ENCODE results near the gene FILIP1. TPM values are rescaled to one million over a fixed set of nuclear protein-coding genes. Genes with fewer than 3 reads are reported as not detected.

Gene FILIP1
- total RNA-seq, 4 donors from 2014 or later, result 2.2 to 9.3 (median 5.1) TPM

- H3K27ac ChIP-seq, result no peak overlapping the region
- no peaks in the 10 kb centered on the region for H3K36me3 ChIP-seq
- no peak for TF ChIP-seq POLR2A (IDR thresholded peaks at IDR 0.05)
- no peak for TF ChIP-seq CTCF (IDR thresholded peaks at IDR 0.05)
- no peak for DNase-seq
- no peaks in the 10 kb centered on the region for H3K27me3 ChIP-seq
- no peak overlapping the region for H3K4me3 ChIP-seq (replicated peaks in 1 of 3)
- intact Hi-C loops (cut with DNase I), result no loop called here
- no peaks in the 10 kb centered on the region for H3K9me3 ChIP-seq
- WGBS, 2 donors, result 86 to 88% methylated on average over 4 of the region's 4 CpGs
- no peaks in the 10 kb centered on the region for H3K4me1 ChIP-seq
These were observed 68.7 kb downstream of the FILIP1 start for GRCh38 chr6:75424618-75425548.

- 91 to 96% methylated on average over 8 of the region's 8 CpGs for WGBS, 2 donors
- H3K36me3 ChIP-seq, result no peaks in the 10 kb centered on the region
- no peak for DNase-seq
- H3K4me1 ChIP-seq, result peaks cover 0 to under 1% of the 10 kb centered on the region in 2 donors
- intact Hi-C loops (cut with DNase I), result no loop called here
- H3K27ac ChIP-seq, result no peak overlapping the region
- no peak for TF ChIP-seq CTCF (IDR thresholded peaks at IDR 0.05)
- TF ChIP-seq POLR2A (IDR thresholded peaks at IDR 0.05), result no peak
- no peaks in the 10 kb centered on the region for H3K27me3 ChIP-seq
- no peak overlapping the region for H3K4me3 ChIP-seq (replicated peaks in 1 of 3)
- no peaks in the 10 kb centered on the region for H3K9me3 ChIP-seq
These were observed 70.2 kb downstream of the FILIP1 start for GRCh38 chr6:75423386-75423785.

- TF ChIP-seq CTCF (IDR thresholded peaks at IDR 0.05) (no peak), POLR2A (IDR thresholded peaks at IDR 0.05) (no peak)
- DNase-seq, result no peak
- peaks cover 0 to 6% of the 10 kb centered on the region in 2 donors for H3K4me1 ChIP-seq
- H3K27me3 ChIP-seq, result no peaks in the 10 kb centered on the region
- intact Hi-C loops (cut with DNase I), result no loop called here
- H3K27ac ChIP-seq, result no peak overlapping the region
- no peaks in the 10 kb centered on the region for H3K9me3 ChIP-seq
- WGBS, 2 donors, result 79 to 82% methylated on average over 1 of the region's 1 CpG
- no peak overlapping the region for H3K4me3 ChIP-seq (replicated peaks in 1 of 3)
- H3K36me3 ChIP-seq, result no peaks in the 10 kb centered on the region
These were observed 71.5 kb downstream of the FILIP1 start for GRCh38 chr6:75422024-75422639.

- WGBS, 2 donors, result 91 to 92% methylated on average over 11 of the region's 11 CpGs
- no peaks in the 10 kb centered on the region for H3K9me3 ChIP-seq
- intact Hi-C loops (cut with DNase I), result no loop called here
- no peak for DNase-seq
- peaks cover 0 to 6% of the 10 kb centered on the region in 2 donors for H3K4me1 ChIP-seq
- no peaks in the 10 kb centered on the region for H3K27me3 ChIP-seq
- TF ChIP-seq CTCF (IDR thresholded peaks at IDR 0.05), result no peak
- no peak for TF ChIP-seq POLR2A (IDR thresholded peaks at IDR 0.05)
- no peak overlapping the region for H3K27ac ChIP-seq
- H3K4me3 ChIP-seq (replicated peaks in 1 of 3), result no peak overlapping the region
- H3K36me3 ChIP-seq, result no peaks in the 10 kb centered on the region
These were observed 72.1 kb downstream of the FILIP1 start for GRCh38 chr6:75421316-75422023.
